ENCODE measurements around the gene GFER.

GRCh38 chr16:1999866-2000514, 16.0 kb downstream of the GFER start:
- TF ChIP-seq CTCF (conservative IDR thresholded peaks at IDR 0.05; ENCODE audit: low read depth, low read length) (no peak), EZH2 (IDR thresholded peaks at IDR 0.05; ENCODE audit: borderline replicate concordance, low read depth, low read length, poor library complexity, severe bottlenecking) (no peak)
